Liver (tissue), 3 donors: ENCODE results near the gene DYNLL2.

Experiments used
- HNF4A ChIP-seq, 2 donors: conservative IDR thresholded peaks; 2 replicates each; pipeline ENCODE4 v1.6.1; 2016; ENCODE audit warnings: antibody characterized with exemption in 2 of 2, mild to moderate bottlenecking in 2 of 2
- TF ChIP-seq, protein P1 (sequence below): fragments of 150-350 bp; IDR thresholded peaks from 2 replicates; pipeline ENCODE4 v1.5.1; 2017; ENCODE audit warnings: improper control_type of control experiment, low read depth, low read length; ENCODE audit not compliant: missing input control
- donor health status: healthy.
- donor health status: healthy.

DNA sequence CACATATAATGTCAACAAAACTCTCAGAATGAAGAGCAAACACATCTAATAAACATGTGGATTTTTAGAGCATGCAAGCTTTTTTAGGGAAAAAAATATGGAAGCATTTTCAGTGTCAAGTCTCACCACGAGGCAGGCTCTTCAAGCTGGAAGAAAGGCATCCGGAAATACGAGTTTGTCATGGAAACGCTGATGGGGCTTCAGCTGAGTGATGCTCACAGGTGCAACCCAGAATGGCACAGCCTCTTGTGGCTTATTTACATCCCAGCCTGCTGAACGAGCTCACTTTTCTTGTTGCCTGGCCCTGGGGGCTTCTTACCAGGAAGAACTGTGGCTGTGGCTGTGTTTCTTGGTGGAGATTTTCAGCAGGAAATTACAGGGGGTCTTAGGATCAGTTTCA is 24.1 kb upstream of the DYNLL2 start:
- no peak for TF ChIP-seq HNF4A (conservative IDR thresholded peaks at IDR 0.05)
- TF ChIP-seq, protein P1, sequence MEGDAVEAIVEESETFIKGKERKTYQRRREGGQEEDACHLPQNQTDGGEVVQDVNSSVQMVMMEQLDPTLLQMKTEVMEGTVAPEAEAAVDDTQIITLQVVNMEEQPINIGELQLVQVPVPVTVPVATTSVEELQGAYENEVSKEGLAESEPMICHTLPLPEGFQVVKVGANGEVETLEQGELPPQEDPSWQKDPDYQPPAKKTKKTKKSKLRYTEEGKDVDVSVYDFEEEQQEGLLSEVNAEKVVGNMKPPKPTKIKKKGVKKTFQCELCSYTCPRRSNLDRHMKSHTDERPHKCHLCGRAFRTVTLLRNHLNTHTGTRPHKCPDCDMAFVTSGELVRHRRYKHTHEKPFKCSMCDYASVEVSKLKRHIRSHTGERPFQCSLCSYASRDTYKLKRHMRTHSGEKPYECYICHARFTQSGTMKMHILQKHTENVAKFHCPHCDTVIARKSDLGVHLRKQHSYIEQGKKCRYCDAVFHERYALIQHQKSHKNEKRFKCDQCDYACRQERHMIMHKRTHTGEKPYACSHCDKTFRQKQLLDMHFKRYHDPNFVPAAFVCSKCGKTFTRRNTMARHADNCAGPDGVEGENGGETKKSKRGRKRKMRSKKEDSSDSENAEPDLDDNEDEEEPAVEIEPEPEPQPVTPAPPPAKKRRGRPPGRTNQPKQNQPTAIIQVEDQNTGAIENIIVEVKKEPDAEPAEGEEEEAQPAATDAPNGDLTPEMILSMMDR = no peak
